ENCODE results near the gene EPHA6.

EPHA6 gene

DNA sequence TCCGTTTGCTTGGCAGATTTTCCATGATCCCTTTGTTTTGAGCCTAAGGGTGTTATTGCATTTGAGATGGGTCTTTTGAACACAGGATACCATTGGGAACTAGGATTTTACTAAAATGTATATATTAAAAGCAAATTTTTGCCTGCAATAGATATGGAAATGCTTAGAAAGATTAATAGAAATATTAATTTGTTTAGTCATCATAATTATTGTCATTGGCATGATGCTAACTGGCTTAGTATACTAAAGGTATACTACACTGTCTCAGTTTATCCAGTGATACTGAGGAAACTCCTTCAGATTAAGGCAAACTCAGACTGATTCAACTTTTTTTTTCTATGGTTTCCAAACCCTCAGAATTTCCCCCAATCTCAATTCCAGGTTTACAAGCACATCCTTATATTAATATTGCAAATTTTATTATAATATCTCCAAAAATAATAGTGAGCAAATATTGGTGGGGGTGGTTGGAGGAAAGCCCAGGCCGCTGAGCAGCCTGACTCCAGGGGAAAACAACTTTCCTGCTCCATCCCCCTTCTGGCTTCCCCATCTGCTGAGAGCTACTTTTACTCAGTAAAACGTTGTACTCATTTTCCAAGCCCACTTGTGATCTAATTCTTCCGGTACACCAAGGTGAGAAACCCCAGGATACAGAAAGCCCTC, 291.7 kb downstream of the EPHA6 start:
- Histone ChIP-seq H3K27ac (ENCODE audit: low read depth, low read length, poor library complexity, severe bottlenecking) (no peak overlapping the region), H3K36me3 (ENCODE audit: insufficient read depth, low read length) (no peaks in the 10 kb centered on the region), H3K9me3 (ENCODE audit: low read length) (no peaks in the 10 kb centered on the region), H4K20me1 (ENCODE audit: insufficient read depth, low read length) (no peaks in the 10 kb centered on the region), H3K4me1 (ENCODE audit: insufficient read depth, low read length, severe bottlenecking) (no peaks in the 10 kb centered on the region), H3K9ac (ENCODE audit: low read length) (no peak overlapping the region), H3K4me3 (ENCODE audit: low read depth, low read length, poor library complexity, severe bottlenecking) (no peak overlapping the region), H2AFZ (ENCODE audit: low read length) (no peak overlapping the region), H3K79me2 (ENCODE audit: insufficient read depth, low read length) (no peaks in the 10 kb centered on the region), H3K9me2 (ENCODE audit: low read depth, low read length) (no peaks in the 10 kb centered on the region), H3K27me3 (ENCODE audit: insufficient read depth, low read length) (no peaks in the 10 kb centered on the region), H3K4me2 (ENCODE audit: low read length) (no peak overlapping the region), H3F3A (ENCODE audit: insufficient read depth, low read length) (no peaks in the 10 kb centered on the region)
- TF ChIP-seq, protein P1, sequence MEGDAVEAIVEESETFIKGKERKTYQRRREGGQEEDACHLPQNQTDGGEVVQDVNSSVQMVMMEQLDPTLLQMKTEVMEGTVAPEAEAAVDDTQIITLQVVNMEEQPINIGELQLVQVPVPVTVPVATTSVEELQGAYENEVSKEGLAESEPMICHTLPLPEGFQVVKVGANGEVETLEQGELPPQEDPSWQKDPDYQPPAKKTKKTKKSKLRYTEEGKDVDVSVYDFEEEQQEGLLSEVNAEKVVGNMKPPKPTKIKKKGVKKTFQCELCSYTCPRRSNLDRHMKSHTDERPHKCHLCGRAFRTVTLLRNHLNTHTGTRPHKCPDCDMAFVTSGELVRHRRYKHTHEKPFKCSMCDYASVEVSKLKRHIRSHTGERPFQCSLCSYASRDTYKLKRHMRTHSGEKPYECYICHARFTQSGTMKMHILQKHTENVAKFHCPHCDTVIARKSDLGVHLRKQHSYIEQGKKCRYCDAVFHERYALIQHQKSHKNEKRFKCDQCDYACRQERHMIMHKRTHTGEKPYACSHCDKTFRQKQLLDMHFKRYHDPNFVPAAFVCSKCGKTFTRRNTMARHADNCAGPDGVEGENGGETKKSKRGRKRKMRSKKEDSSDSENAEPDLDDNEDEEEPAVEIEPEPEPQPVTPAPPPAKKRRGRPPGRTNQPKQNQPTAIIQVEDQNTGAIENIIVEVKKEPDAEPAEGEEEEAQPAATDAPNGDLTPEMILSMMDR (IDR thresholded peaks at IDR 0.05; ENCODE audit: low read length), result no peak
- TF ChIP-seq EZH2 (IDR thresholded peaks at IDR 0.05; ENCODE audit: borderline replicate concordance, low read length), result no peak

DNA sequence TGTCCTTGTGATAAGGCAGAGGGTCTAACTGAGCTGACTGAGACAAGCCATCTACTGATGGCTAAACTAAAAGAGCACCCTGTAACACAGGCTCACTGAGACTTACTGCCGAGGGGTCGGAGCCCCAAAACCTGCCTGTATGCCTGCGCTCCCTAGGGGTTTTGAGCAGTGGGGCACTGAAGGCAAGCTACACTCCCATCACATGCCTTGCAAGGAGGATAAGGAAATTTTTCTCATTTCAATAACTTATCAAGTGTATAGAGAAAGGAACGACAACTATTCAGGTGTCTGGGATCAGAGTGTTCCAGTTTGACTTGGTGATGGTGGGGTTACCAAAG, 292.2 kb downstream of the EPHA6 start:
- H3K36me3 ChIP-seq (ENCODE audit: insufficient read depth, low read length), result no peaks in the 10 kb centered on the region
- no peak overlapping the region for H2AFZ ChIP-seq (ENCODE audit: low read length)
- no peaks in the 10 kb centered on the region for H3K9me3 ChIP-seq (ENCODE audit: low read length)
- no peak overlapping the region for H3K4me2 ChIP-seq (ENCODE audit: low read length)
- no peaks in the 10 kb centered on the region for H3K4me1 ChIP-seq (ENCODE audit: insufficient read depth, low read length, severe bottlenecking)
- no peaks in the 10 kb centered on the region for H3K79me2 ChIP-seq (ENCODE audit: insufficient read depth, low read length)
- no peaks in the 10 kb centered on the region for H3K27me3 ChIP-seq (ENCODE audit: insufficient read depth, low read length)
- no peaks in the 10 kb centered on the region for H3K9me2 ChIP-seq (ENCODE audit: low read depth, low read length)
- no peak overlapping the region for H3K9ac ChIP-seq (ENCODE audit: low read length)
- no peaks in the 10 kb centered on the region for H3F3A ChIP-seq (ENCODE audit: insufficient read depth, low read length)
- no peak overlapping the region for H3K4me3 ChIP-seq (ENCODE audit: low read depth, low read length, poor library complexity, severe bottlenecking)
- H3K27ac ChIP-seq (ENCODE audit: low read depth, low read length, poor library complexity, severe bottlenecking), result no peak overlapping the region
- no peaks in the 10 kb centered on the region for H4K20me1 ChIP-seq (ENCODE audit: insufficient read depth, low read length)
- no peak for TF ChIP-seq EZH2 (IDR thresholded peaks at IDR 0.05; ENCODE audit: borderline replicate concordance, low read length)
- TF ChIP-seq, protein P1 (IDR thresholded peaks at IDR 0.05; ENCODE audit: low read length), result no peak

DNA sequence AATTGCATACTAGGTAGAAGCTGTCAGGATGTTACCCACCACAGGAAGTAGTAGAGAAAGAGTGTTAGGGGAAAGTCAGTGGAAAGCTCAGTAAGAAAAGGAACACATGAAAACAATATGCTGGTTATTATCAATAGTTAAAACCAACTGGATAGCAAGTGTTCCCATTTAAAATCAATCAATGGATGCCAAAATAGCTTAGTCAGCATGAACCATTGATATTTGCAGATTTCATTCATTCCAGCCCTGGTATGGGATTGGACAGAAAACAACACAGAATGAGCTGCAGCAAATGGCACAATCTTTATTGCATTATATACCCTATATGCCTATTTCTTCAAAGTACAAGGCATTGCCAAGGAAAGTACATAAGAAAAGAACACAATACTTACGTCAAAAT, 293.7 kb downstream of the EPHA6 start:
- no peaks in the 10 kb centered on the region for H3K79me2 ChIP-seq (ENCODE audit: insufficient read depth, low read length)
- H3K9me2 ChIP-seq (ENCODE audit: low read depth, low read length), result no peaks in the 10 kb centered on the region
- H3F3A ChIP-seq (ENCODE audit: insufficient read depth, low read length), result no peaks in the 10 kb centered on the region
- H3K36me3 ChIP-seq (ENCODE audit: insufficient read depth, low read length), result no peaks in the 10 kb centered on the region
- H2AFZ ChIP-seq (ENCODE audit: low read length), result no peak overlapping the region
- H3K4me1 ChIP-seq (ENCODE audit: insufficient read depth, low read length, severe bottlenecking), result no peaks in the 10 kb centered on the region
- no peak overlapping the region for H3K4me3 ChIP-seq (ENCODE audit: low read depth, low read length, poor library complexity, severe bottlenecking)
- H3K4me2 ChIP-seq (ENCODE audit: low read length), result no peak overlapping the region
- H4K20me1 ChIP-seq (ENCODE audit: insufficient read depth, low read length), result no peaks in the 10 kb centered on the region
- no peak overlapping the region for H3K9ac ChIP-seq (ENCODE audit: low read length)
- no peaks in the 10 kb centered on the region for H3K9me3 ChIP-seq (ENCODE audit: low read length)
- H3K27me3 ChIP-seq (ENCODE audit: insufficient read depth, low read length), result no peaks in the 10 kb centered on the region
- TF ChIP-seq, protein P1 (IDR thresholded peaks at IDR 0.05; ENCODE audit: low read length), result no peak
- TF ChIP-seq EZH2 (IDR thresholded peaks at IDR 0.05; ENCODE audit: borderline replicate concordance, low read length), result no peak
- no peak overlapping the region for H3K27ac ChIP-seq (ENCODE audit: low read depth, low read length, poor library complexity, severe bottlenecking)

Data from OCI-LY1 (cell line).